Measurements from ENCODE around the gene JPH2.
"Not testable (repeated sequence)": the region's sequence is repeated elsewhere in the genome, so short reads cannot be mapped to it uniquely, and the experiment has no call there.

The JPH2 gene

DNA sequence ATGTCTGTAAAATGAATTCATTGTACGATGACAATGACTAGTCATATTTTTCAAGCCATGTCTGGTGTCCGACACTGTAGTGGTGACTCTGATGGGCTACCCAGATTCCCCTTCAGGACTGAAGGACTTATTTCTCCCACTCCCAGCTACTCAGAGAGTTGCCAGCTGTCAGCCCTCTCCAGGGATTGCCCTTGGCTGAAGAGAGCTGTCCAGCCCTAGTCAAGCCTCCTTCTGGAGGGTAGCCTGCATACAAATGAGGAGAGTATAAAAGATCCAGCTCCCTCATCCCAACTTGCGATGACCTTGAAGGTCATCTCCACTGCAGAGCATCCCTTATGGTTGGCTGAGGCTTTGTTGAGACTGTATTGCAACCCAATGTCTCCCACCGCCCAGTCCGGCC lies 29.9 kb downstream of the JPH2 start:
- DNase-seq, result no peak

DNA sequence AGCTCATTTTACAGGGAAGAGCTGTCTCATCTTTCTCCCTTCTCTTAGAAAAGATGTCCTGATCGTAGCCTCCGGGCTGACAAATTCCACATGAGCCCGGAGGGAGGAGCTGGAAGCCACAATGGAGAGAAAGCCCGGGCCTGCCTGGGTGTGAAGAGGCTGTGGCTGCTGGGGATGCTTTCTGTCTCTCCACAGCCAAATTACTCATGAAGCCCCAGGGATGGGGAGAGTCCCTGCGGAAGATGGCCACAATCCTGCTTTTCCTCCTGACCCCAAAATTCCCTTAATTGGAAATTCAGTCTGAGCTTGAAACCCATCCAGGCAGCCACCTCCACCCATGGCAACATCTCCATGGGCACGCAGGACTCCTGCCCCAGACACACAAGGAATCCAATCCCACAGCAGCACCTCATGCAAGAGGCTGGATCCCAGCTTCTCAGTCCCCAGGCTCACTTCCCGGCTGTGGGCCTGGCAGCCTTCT lies 32.4 kb downstream of the JPH2 start:
- DNase-seq, result no peak

DNA sequence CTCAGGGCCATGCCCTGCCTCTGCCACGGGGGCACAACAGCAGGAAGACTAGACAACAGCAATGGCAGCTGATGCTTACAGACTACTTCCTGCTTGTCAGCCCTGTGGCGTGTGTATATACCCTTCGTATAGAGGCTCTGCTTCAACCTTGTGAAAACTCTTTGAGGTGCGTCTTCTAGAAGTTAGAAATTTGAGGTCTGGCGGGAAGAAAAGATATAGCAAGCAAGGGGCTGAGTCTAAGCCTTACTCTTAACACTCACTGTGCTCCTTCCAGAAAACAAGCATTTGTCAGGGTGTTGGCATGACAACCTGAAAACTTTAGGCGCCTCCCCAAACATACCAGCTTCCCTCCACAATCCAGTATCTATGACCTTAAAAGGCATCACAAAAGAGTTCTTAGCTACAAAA lies 33.3 kb downstream of the JPH2 start:
- DNase-seq, result peak in 1 of 5 donors; percentile 13

DNA sequence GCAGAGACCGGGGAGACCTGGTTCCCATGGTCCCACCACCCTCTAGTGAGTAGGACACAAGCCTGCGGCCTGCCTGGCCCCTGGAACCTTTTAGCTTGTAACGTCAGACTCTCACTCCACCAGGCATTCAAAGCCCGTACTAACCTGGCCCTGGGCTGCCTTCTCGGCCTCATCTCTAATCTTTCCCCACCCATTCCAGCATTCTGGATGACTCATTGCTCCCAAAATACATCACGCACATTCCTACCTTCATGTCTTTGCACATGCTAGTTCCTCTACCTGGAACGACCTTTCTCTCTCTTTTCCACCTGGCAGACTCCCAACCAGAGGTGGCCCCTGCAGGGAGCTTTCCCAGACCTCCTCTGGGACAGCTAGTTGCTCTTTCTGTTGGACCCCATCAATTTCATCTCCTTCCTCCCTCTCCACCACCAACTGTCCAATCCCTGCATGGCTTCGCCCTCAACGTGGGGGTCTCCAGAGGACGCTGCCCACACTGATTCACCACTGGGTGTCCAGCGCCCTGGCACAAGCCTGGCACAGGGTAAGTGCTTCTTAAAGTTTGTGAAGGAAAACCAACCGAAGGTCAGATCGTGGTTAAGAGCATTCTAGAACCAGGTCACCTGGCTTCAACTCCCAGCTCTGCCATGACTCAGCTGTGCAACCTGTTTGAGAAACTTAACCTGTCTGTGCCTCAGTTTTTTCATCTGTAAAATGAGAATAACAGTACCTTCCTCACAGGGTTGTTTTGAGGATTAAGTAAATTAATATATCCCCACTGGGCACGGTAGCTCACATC lies 35.2 kb downstream of the JPH2 start:
- no peak for DNase-seq

DNA sequence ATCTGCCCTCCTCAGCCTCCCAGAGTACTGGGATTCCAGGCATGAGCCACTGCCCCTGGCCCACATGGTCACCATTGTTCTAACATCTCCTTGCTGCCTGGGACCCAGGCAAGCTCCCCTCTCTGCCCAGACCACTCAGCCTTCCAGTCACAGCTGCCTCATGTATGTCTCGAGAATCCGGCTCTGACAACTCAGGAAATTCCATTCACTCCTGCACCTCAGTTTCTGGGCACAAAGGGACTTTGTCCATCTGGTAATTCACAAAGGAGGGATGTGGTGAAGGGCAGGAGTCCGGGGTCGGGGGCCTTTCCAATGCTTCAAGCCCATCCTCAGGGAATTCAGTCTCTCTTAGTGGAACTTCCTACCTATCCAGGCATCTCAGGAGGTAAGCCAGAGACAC lies 40.7 kb downstream of the JPH2 start:
- DNase-seq, result no peak

DNA sequence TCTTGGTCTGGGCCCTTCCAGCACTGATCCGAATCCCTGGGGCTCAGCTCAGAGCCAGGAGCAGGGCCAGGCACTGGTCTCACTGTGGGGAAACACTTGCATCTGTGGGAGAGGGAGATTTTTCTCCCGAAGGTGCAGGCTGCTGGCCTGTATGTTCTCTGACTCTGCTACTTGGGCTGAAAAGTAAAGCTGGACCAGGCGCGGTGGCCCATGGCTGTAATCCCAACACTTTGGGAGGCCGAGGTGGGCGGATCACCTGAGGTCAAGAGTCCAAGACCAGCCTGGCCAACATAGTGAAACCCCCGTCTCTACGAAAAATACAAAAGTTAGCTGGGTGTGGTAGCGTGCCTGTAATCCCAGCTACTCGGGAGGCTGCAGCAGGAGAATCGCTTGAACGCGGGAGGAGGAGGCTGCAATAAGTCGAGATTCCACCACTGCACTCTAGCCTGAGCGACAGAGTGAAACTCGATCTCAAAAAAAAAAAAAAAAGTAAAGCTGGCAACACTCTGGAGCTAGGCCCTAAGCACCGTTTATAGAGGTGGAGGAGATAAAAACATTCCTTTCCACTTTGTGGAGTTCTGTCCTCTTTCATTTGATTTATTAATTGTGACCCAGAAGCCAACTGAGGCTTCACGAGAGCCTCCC lies 41.7 kb downstream of the JPH2 start:
- no peak for DNase-seq

DNA sequence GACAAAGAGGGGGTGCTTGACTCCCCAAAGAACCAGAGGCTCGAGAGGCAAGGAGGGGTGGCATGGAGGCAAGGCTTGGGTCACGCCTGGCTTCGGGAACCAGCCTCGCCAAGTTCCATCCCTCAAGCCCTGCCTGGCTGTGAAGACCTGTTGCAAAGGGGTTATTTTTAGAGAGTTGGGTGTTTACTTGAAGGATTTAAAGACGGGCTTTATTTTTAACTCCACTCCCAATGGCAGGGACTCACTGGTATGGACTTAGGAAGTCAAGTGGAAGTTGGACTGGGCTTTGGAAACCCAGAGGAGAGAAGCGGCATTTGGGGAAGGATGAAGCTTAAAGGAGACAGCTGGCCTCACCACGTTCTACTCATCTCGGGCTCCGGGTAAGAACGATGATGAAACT lies 43.1 kb downstream of the JPH2 start:
- DNase-seq, result no peak

DNA sequence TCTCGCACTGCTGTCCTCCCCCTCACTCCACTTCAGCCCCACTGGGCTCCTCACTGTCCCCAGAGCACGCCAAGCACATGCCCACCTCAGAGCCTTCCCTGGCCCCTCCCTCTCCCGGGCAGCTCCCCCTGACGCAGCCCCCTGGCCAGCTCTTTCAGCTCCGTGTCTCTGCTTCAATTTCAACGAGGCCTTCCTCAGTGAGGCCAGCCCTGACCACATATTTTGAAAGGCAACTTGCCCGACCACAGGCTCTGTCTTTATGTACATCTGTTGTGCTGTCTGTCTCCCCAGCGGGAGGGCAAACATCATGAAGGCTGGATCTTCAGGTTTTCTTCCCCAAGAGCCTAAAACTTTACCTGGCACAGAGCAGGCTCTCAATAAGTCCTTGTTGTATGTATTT lies 44.6 kb downstream of the JPH2 start:
- no peak for DNase-seq

DNA sequence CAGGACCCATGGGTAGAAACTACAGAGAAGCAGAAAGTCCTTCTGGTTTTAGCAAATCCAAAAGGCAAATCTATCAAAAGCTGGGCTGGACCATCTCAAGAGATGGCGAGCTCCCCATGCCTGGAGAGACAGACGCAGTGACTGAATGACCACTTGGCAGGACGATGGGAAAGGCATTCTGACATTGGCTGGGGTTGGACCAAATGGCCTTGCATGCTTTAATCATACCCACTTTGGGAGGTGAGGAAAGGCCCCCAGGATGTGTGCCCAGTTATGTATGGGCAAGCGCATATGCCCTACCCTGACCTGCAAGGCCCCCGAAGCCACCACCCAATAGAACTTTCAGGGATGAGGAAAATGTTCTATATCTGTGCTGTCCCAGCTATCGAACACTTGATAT lies 45.1 kb downstream of the JPH2 start:
- no peak for DNase-seq

DNA sequence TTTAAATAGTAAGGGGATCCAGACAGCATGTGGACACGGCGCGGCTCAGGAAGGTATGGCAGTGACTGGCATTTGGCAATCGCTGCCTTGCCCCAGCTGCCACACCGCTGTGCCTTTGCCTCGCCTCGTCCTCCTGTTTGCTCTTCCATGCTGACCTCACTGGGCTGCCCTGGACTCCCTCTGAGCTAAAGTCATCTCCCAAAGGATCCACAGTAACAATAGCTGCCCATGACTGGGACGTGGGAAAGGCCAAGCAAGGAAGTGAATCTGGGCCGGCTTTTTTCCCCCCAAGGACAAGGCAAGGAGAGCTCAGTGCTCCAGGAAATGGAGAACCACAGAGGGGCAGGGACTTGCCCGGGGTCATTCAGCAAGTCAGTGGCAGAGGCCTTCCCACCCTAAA lies 48.1 kb downstream of the JPH2 start:
- no peak for DNase-seq

DNA sequence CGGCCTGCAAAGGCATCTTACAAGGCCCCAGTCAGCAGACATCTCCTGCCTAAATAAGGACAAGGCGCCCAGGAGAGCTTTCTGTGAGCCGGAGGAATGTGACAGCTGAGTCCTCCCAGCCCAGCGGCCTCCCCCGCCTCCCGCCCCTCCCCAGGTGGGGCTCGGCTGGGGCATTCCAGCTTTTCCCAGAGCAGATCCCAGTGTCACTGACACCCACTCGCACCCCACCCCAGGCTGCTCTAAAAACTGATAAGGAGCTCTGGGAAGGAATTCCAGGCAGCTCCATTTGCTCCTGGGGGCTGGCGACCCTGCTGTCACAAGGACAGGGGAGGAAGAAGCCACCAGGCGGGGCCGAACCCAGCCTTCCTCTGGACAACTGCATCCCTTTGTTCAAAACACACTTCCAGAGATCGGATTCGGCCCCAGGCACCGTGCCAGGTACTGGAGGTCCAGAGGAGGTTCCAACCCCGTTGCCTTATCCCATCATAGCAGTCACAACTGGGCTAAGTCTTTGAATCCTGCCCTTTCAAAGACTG lies 49.7 kb downstream of the JPH2 start:
- DNase-seq, result no peak

DNA sequence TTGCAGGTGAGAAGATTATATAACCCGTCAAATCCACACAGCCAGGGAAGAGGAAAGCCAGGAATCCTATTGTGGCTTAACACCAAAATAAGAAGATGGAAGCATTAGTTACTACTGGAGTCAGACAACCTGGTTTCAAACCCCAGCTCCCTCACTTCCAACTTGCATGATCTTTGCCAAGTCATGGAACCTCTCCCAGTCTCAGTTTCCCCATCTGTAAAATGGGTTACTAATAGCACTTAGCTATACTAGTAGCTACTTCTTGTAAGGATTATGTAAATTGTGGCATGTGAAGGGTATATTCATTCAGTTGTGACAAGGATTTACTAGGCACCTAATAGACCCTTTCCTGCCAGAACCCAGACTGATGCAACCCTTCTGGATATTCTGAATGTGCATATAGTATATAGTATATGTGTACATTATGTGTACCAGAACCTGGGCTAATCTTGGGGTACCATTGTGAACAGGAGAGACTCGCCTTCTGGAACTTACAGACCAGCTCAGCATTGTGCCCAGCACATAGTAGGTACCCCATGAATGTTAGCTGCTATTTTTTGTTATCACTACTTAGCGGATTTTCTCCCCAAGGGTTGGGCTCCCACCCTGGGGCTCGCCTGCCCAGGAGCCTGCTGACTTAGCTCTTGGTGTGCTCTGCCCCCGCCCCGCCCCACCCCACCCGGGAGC lies 50.3 kb downstream of the JPH2 start:
- no peak for DNase-seq

DNA sequence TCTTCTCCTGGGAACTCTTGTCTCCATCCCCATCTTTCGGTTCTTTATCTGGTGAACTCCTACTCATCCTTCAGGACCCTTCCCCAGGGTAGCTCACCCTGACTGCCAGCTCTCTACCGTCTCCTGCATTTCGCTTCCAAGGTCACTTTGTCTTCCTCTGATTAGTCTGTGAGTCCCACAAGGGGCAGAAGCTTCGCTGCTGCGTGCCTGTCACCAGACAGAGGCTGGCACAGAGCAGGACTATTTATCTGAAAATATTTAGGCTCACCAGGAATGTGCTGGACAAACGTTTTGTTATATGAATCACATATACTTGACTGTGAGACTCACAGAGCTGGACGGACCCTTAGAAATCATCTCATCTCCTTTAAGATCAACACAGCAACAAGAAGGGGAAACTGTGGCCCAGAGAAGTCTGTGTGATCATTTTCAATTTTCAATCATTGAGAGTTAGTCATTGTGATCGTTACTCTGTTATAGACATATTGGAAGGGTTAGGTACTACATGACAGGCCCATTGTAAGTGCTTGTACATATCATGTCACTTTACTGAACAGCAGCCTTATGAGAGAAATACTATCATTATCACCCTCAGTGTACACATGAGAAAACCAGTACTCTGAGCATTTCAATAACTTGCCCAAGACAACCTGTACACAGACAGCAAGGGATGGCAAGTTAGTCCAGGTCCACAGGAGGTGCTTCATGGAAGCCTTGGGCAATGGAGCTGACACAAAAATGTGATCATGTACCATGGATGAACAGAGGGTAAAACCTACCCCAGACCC lies 51.4 kb downstream of the JPH2 start:
- peak in 1 of 5 donors; percentile 19 for DNase-seq

DNA sequence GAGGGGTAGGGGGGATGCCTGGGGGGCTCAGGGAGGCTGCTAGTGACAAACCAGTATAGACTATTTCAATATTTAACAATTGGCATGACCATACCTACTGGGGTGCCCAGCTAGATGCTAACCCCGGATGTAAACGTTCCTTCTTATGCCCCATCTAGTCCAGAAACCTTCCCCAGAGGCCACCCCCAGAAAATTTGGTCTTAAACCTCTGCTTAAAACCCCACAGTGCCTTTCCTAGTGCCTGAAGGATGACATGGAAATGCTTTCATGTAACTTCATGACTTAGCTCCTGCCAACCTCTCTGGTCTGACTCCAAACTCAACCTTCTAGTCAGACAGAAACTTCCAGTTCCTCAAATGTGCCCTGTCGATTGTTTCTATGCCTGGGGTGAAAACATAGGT lies 52.0 kb downstream of the JPH2 start:
- peak in 1 of 5 donors; percentile 42 for DNase-seq

DNA sequence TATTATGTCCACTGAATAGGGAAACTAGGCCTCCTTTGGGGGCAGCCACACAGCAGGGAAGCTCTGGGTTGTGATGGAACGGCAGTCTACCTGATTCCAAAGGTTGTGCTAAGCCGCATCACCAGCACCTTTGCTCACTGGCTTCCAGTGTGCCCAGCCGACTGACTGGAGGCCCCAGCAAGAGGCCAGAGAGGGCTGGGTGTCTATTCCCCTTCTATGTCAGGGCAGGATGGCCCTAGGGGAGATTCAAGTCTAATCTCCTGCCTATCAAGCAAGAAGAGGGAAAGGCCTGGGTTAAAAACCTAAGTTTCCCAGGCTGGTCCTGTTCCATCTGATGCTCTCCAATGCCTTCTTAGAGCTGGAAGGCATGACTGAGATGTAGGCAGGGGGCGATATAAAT lies 53.6 kb downstream of the JPH2 start:
- DNase-seq, result no peak

DNA sequence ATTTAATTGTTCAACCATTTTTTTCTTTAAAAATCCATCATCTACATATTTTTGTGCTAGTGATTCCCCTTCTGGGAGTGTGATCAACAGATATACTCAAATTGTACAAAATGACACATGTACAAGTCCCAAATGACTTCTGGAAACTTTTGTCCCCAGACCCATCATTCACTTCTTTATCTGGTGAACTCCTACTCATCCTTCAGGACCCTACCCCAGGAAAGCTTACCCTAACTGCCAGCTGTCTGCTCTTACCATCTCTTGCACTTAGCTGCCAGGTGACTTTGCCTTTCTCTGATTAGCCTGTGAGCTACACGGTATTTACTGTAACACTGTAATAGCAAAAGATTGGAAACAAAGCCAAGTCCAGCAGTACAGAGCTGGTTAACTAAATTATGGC lies 55.3 kb downstream of the JPH2 start:
- DNase-seq, result no peak

DNA sequence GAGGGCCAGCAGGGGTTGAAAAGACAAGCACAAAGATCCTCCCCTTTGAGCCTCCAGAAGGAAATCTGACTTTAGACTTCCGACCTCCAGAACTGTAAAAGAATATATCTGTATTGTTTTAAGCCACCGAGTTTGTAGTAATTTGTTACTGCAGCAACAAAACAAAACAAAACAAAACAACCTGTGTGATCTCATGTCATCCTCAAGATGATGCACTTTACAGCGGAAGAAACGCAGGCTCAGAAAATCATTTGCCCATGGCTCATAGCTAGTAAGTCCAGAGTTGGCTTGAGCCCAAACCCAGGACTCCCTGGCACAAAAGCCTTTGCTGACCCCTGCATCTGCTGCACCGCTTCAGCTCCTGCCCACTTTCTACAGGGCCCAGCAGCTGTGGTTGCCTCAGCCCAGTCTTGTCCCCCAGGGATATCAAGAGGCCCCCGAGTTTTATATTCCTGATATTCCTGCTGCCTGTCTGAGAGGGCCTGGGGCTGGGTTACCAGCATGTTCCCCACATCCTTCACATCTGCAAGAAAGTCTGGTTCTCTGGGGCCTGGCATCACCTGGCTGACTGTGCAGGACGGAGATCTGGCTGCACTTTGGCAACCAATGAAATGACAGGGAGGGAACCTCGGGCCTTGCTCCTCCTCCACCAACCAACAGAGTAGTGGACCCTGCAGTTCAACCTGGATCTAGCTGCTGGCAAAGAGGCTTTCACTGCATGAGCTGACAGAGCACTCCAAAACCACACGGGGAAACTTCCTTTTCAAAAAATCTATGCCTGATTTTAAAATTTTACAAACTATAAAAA lies 56.9 kb downstream of the JPH2 start:
- no peak for DNase-seq

DNA sequence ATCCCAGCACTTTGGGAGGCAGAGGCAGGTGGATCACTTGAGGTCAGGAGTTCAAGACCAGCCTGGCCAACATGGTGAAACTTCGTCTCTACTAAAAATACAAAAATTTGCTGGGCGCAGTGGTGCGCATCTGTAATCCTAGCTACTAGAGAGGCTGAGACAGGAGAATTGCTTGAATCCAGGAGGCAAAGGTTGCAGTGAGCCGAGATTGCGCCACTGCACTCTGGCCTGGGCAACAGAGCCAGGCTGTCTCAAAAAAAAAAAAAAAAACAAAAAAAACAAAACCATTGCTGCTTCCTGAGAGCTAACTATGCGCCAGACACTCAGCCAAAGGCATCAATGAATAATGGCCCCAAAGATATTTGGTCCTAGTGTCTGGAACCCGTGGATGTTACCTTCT lies 57.7 kb downstream of the JPH2 start:
- DNase-seq, result not testable (repeated sequence)

DNA sequence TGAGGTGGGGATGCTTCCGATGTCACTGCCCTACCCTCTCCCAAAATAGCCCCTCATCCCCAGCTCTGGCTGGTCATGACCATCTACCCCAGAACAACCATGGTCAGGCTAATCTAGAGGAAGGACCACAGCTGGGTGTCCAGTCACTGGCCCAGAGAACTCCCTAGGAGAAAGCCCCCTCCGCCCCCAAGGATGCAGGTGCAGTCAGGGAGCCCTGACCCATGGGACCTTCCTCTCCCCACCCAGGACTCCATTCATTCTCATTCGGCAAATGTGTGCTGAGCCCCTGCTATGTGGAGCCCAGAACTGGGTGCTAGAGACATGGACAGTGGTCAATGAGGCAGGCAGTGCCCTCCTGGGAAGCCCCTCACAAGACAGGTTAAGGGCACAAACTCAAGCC lies 60.5 kb downstream of the JPH2 start:
- no peak for DNase-seq

DNA sequence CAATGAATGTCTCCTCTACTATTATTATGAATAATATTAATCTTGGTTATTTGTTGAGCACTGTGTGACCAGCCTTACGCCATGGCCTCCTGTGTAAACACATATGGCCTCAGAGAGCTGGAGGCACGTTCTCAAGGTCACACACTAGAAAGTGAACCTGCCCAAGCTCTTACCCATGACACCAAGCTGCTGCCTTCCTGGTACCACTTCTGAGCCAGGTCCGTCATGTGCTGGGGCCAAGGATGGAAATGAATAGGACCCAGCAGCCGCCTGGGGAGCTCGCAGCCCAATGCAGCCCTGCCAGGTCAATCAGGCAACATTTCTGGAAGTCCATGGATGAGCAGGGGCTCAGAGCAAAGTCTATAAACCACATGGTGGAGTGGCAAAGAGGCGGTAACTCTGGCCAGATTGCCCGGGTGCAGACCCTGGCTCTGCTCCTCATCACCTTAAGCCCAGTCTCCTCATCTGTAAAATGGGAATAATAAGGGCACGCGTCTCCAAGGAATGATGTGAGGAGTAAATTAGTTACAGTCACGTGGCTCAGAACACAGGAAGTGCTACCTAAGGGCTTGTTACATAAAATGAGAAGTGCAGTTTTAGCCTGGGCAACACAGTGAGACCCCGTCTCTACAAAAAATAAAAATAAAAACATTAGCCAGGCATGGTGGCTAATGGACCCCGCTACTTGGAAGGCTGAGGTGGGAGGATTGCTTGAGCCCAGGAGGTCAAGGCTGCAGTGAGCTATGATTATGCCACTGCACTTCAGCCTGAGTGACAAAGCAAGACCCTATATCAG lies 61.5 kb downstream of the JPH2 start:
- DNase-seq, result no peak

Data from T-helper 1 cell (primary cell).